ENCODE measurements around the gene PRKN. TPM values are rescaled to one million over a fixed set of nuclear protein-coding genes. Genes with fewer than 3 reads are reported as not detected.

The PRKN gene
- total and polyA plus RNA-seq, 2 experiments from 2014 or later, result 2.3 to 3.9 TPM

- Histone ChIP-seq H3K9me3 (ENCODE audit: low read depth) (no peaks in the 10 kb centered on the region), H3K27me3 (no peaks in the 10 kb centered on the region), H3K79me2 (no peaks in the 10 kb centered on the region), H4K20me1 (ENCODE audit: insufficient read depth, poor library complexity, severe bottlenecking) (no peaks in the 10 kb centered on the region), H3K4me1 (ENCODE audit: insufficient read depth) (no peaks in the 10 kb centered on the region), H2AFZ (no peak overlapping the region), H3K36me3 (replicated peaks; ENCODE audit: insufficient read depth, low read depth) (no peaks in the 10 kb centered on the region), H3K27ac (no peak overlapping the region), H3K9me2 (replicated peaks; ENCODE audit: insufficient read depth) (no peaks in the 10 kb centered on the region), H3K4me2 (no peak overlapping the region), H3K4me3 (no peak overlapping the region)
- peak; percentile 36 for DNase-seq (ENCODE audit: low spot score)
- 60% methylated on average over 7 of the region's 7 CpGs for WGBS (ENCODE audit: low lambda C conversion rate, missing lambda C conversion rate)
- TF ChIP-seq EZH2phosphoT487 (IDR thresholded peaks at IDR 0.05; ENCODE audit: low read depth, severe bottlenecking, unreplicated experiment), result no peak
- no peak for TF ChIP-seq CTCF (IDR thresholded peaks at IDR 0.05; ENCODE audit: poor library complexity)
- no peak for TF ChIP-seq EZH2 (IDR thresholded peaks at IDR 0.05; ENCODE audit: borderline replicate concordance)
Measured at GRCh38 chr6:161486361-161487216, 1241.0 kb downstream of the PRKN start.

- no peaks in the 10 kb centered on the region for H3K36me3 ChIP-seq (replicated peaks; ENCODE audit: insufficient read depth, low read depth)
- WGBS (ENCODE audit: low lambda C conversion rate, missing lambda C conversion rate), result 49% methylated on average over 3 of the region's 3 CpGs
Measured at GRCh38 chr6:161482517-161482858, 1245.1 kb downstream of the PRKN start.

GRCh38 chr6:161481786-161482516 lies 1245.6 kb downstream of the PRKN start:
- Histone ChIP-seq H3K4me3 (no peak overlapping the region), H3K27ac (no peak overlapping the region), H3K27me3 (no peaks in the 10 kb centered on the region), H3K4me1 (ENCODE audit: insufficient read depth) (no peaks in the 10 kb centered on the region), H3K9me2 (replicated peaks; ENCODE audit: insufficient read depth) (no peaks in the 10 kb centered on the region), H3K9me3 (ENCODE audit: low read depth) (no peaks in the 10 kb centered on the region), H4K20me1 (ENCODE audit: insufficient read depth, poor library complexity, severe bottlenecking) (no peaks in the 10 kb centered on the region), H2AFZ (no peak overlapping the region), H3K4me2 (no peak overlapping the region), H3K79me2 (no peaks in the 10 kb centered on the region), H3K36me3 (replicated peaks; ENCODE audit: insufficient read depth, low read depth) (no peaks in the 10 kb centered on the region)
- DNase-seq (ENCODE audit: low spot score), result no peak
- TF ChIP-seq EZH2 (IDR thresholded peaks at IDR 0.05; ENCODE audit: borderline replicate concordance) (no peak), EZH2phosphoT487 (IDR thresholded peaks at IDR 0.05; ENCODE audit: low read depth, severe bottlenecking, unreplicated experiment) (no peak), CTCF (IDR thresholded peaks at IDR 0.05; ENCODE audit: poor library complexity) (no peak)
- WGBS (ENCODE audit: low lambda C conversion rate, missing lambda C conversion rate), result 85% methylated on average over 3 of the region's 3 CpGs

More at GRCh38 chr6:161482517-161482858, 1245.1 kb downstream of the PRKN start:
- Histone ChIP-seq H3K4me3 (no peak overlapping the region), H3K9me2 (replicated peaks; ENCODE audit: insufficient read depth) (no peaks in the 10 kb centered on the region), H2AFZ (no peak overlapping the region), H3K4me2 (no peak overlapping the region), H3K27ac (no peak overlapping the region), H3K9me3 (ENCODE audit: low read depth) (no peaks in the 10 kb centered on the region), H3K79me2 (no peaks in the 10 kb centered on the region), H3K4me1 (ENCODE audit: insufficient read depth) (no peaks in the 10 kb centered on the region), H3K27me3 (no peaks in the 10 kb centered on the region), H4K20me1 (ENCODE audit: insufficient read depth, poor library complexity, severe bottlenecking) (no peaks in the 10 kb centered on the region)
- no peak for DNase-seq (ENCODE audit: low spot score)
- TF ChIP-seq EZH2 (IDR thresholded peaks at IDR 0.05; ENCODE audit: borderline replicate concordance) (no peak), EZH2phosphoT487 (IDR thresholded peaks at IDR 0.05; ENCODE audit: low read depth, severe bottlenecking, unreplicated experiment) (no peak), CTCF (IDR thresholded peaks at IDR 0.05; ENCODE audit: poor library complexity) (no peak)
